ENCODE results near the gene PELO. TPM values are rescaled to one million over a fixed set of nuclear protein-coding genes. Genes with fewer than 3 reads are reported as not detected.

PELO gene
- total and polyA plus RNA-seq, 9 of the 15 experiments (the other 6 are each of a cell fraction or from before 2014, with no cell fraction given): 5.8 to 14.6 (median 9.6) TPM

- POLR2A ChIA-PET: no interaction called here
- no peaks in the 10 kb centered on the region for H3K9me3 ChIP-seq (replicated peaks; ENCODE audit: control insufficient read depth, insufficient read depth, low read depth, low read length)
- TF ChIP-seq HMBOX1 (IDR thresholded peaks at IDR 0.05) (peak; percentile 70), CEBPZ (IDR thresholded peaks at IDR 0.05; ENCODE audit: borderline replicate concordance, low read depth, low read length) (no peak)
- WGBS (ENCODE audit: insufficient coverage, low coverage, missing lambda C conversion rate): 20% methylated on average over 6 of the region's 6 CpGs
- ATAC-seq (no peak), FAIRE-seq (no peak), DNase-seq (ENCODE audit: extremely low read depth in 1 of 4, low spot score in 3 of 4) (no peak)
- H3K36me3 ChIP-seq (ENCODE audit: control insufficient read depth, insufficient read depth, low read length): peaks cover 31% of the 10 kb centered on the region
- H3K9ac ChIP-seq (ENCODE audit: insufficient read depth in 1 of 2, low read depth in 2 of 2, low read length in 2 of 2): peak overlapping the region in 1 of 2 experiments; percentile 90; a peak in 2 of 4 replicates
- H3K9me1 ChIP-seq (ENCODE audit: control insufficient read depth, insufficient read depth, low read length): peaks cover 4% of the 10 kb centered on the region
- intact Hi-C loops (cut with micrococcal nuclease) (loop anchor here (10.0 kb wide), 1 partner anchor 292 kb away; no protein-coding TSS in a partner anchor), in situ Hi-C loops (cut with MboI) (no loop called here)
- H3K4me2 ChIP-seq (ENCODE audit: insufficient read depth, low read length): peak overlapping the region; percentile 99
- no peaks in the 10 kb centered on the region for H3K27me3 ChIP-seq (ENCODE audit: control insufficient read depth in 2 of 2, insufficient read depth in 2 of 2, low read length in 2 of 2)
- CTCF ChIA-PET (ENCODE audit: low intra/inter-chr PET ratio): no interaction called here
- BruUV-seq (replicated peaks): no TSS peak
- no peak overlapping the region for H2AFZ ChIP-seq (ENCODE audit: low read depth, low read length)
- H3K4me3 ChIP-seq: peak overlapping the region; percentile 65
- H3K4me1 ChIP-seq (replicated peaks in 1 of 2; ENCODE audit: control insufficient read depth in 2 of 2, insufficient read depth in 2 of 2, low read length in 2 of 2): peaks cover 0 to 10% of the 10 kb centered on the region in 2 experiments; a peak in 4 of 5 replicates
- no peak overlapping the region for H3K27ac ChIP-seq (ENCODE audit: extremely low read depth, low read depth, low read length)
- H4K20me1 ChIP-seq (replicated peaks; ENCODE audit: control insufficient read depth, insufficient read depth, low read length): peaks cover 16% of the 10 kb centered on the region
- peaks cover 58% of the 10 kb centered on the region for H3K79me2 ChIP-seq (ENCODE audit: control insufficient read depth, insufficient read depth, low read length)
These were observed 15.2 kb downstream of the PELO start for GRCh38 chr5:52802974-52803336.
